ENCODE data around the gene ATXN7L3.

Gene ATXN7L3

DNA sequence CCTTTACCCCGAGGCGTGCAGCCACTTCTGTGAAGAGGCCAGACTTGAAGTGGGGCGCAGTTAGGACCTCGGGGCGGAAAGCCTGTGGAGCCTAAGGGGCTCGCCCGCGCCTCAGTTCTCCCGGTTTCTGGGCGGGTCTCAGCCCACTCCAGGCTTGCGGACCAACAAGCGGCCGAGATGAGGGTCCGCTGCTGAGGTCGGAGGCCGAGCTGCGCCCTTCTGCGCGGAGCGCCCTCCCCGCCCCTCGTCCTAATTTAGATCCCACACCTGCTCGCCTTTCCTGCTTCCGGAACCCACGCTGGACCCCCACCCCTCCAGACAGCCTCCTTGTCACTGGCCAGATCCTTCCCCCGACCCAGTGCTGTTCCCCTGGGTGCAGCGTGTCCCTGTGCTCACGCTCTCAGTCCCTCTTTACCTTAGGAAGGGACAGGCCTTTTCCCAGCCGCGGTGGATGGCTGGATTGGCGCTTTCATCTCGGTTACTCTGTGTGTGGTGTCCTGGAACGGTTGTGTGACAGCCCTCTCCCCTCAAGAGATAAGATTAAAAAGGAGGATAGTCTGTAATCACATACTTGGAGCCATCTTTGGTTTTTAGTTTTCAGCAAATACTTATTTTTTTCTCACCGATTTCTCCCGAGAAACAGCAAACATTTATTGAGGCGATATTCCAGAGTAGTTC, 933 bp upstream of the ATXN7L3 start:
- no peak for DNase-seq (ENCODE audit: low read depth in 3 of 3)

DNA sequence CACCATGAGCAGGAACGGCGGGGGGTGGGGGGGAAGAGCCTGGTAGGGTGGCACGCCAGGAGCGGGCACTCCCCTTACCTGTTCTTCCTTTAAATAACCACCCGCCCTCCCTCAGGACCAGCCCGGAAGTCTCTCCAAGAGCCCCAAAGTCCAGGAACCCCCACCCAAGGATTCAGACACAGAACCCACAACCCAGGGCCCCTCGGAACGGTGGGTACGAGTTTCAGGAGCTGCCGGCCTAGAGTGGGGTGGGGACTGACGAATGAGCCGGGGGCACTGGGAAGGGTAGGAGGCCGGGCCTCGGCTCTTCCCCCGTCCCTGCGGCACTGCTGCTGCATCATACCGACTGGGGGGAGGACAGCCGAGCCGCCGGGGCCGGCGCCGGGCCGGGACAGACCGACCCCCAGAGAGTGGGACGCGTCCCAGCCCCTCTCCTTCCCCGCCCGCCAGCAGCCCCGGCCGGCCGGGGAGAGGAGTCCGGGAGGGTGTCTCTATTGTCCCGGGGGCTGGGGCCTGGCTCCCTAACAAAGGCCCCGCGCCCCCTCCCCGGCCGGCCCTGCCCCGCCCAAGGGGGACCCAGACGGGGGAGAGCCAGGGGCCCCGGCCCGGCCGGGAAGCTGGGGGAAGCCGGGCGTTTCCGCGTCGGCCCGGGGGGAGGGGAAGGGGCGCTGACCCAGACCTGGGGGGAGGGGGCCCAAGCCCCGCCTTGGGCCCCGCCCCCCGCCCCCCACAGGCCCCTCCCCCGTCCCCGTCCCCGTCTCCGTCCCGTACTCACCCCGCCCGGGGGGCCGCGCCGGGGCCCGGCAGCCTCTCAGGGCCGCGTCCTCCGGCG, 747 bp downstream of the ATXN7L3 start:
- peak in 1 of 3 donors; percentile 55 for DNase-seq (ENCODE audit: low read depth in 3 of 3)

DNA sequence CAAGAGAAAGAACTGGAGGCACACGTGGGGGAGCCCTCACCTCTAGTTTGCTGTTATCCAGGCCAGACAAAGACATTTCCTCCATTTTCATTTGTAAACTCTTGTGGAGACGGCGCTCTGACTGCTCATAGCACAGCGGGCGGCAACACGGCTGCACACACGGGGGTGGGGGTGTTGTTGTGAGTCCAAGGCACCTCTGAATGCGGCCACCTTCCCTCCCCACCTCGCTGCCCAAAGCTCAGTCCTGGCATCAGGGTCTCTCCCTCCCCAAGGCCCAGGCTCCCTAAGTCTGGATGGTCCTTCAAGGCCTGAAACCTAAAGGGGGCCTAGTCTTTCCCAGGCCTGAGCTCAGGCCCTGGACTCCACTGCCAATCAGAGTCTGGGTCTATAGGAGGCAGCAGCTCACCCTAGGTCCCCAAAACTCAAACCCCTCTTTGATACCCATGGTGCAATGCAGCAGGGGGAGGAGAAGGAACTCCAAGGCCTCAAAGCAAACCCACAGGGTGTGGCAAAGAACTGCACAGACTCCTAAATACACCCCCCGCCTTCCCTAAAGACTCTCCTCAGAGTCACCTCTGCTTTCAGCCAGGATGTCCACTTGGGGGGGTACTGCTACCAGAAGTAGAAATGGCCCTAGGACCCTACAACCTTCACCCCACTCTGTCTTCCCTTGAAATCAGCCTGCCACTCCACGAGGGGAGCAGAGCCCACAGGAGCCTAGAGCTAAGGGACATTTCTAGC, 1.5 kb downstream of the ATXN7L3 start:
- no peak for DNase-seq (ENCODE audit: low read depth in 3 of 3)

- DNase-seq (ENCODE audit: low read depth in 3 of 3), result no peak
Measured at GRCh38 chr17:44197107-44197506, 2.6 kb downstream of the ATXN7L3 start.

DNA sequence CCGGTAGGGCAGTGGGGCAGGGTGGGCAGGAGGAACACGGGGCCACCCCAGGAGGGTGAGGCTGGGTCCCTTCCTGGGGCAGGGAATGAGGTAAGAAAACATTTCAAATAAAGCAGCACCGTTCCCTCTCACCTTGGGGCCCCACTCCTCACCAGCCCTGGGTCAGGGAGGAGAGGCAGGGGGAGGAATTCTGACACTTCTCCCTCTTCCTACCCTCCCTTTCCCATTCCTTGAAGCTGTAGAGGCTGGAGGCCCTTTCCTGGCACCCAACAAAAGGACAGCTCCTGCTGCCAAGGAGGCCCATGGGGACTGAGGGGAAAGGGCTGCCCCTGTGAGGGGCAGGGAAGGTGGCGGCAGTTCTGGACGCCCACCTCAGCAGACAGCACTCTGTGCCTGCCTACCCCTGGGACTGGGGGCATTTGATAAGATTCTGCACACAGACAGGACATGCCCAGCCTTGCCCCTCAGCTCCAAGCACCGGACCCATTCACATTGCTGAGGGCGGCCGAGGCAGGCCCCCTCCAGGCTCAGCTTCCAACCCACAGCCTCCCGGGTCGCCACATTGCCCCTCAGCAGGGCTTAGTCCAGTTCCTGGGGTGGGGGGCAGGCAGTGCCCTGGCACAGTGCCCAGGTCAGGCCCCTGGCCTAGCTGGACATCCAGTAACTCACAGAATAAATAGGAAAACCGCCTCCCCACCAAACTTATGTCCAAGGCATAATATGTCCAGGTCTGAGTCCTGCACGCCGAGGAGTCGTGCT, 6.2 kb downstream of the ATXN7L3 start:
- DNase-seq (ENCODE audit: low read depth in 3 of 3), result no peak

GRCh38 chr17:44192750-44193149, 6.9 kb downstream of the ATXN7L3 start:
- DNase-seq (ENCODE audit: low read depth in 3 of 3), result no peak

- no peak for DNase-seq (ENCODE audit: low read depth in 3 of 3)
Measured at GRCh38 chr17:44191941-44192496, 7.7 kb downstream of the ATXN7L3 start.

DNA sequence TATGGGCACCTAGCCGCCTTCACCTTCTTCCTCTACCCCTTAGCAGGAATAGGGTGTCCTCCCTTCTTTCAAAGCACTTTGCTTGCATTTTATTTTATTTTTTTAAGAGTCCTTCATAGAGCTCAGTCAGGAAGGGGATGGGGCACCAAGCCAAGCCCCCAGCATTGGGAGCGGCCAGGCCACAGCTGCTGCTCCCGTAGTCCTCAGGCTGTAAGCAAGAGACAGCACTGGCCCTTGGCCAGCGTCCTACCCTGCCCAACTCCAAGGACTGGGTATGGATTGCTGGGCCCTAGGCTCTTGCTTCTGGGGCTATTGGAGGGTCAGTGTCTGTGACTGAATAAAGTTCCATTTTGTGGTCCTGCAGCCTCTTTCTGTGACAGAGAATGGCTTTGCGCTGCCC, 8.3 kb downstream of the ATXN7L3 start:
- no peak for DNase-seq (ENCODE audit: low read depth in 3 of 3)

- no peak for DNase-seq (ENCODE audit: low read depth in 3 of 3)
Measured at GRCh38 chr17:44190481-44190880, 9.2 kb downstream of the ATXN7L3 start.

GRCh38 chr17:44188576-44189403, 10.9 kb downstream of the ATXN7L3 start:
- DNase-seq (ENCODE audit: low read depth in 3 of 3), result no peak

GRCh38 chr17:44187131-44187899, 12.4 kb downstream of the ATXN7L3 start:
- DNase-seq (ENCODE audit: low read depth in 3 of 3), result peak in 1 of 3 donors; percentile 47

GRCh38 chr17:44186307-44187130, 13.2 kb downstream of the ATXN7L3 start, which contains the start of gene TMUB2:
Gene TMUB2, plus strand, starts transcription at chr17:44186972. Its CDS starts 737 bp downstream, at chr17:44187709.
- peak; percentile 99 to 100 (median 99) for DNase-seq (ENCODE audit: low read depth in 3 of 3)

DNA sequence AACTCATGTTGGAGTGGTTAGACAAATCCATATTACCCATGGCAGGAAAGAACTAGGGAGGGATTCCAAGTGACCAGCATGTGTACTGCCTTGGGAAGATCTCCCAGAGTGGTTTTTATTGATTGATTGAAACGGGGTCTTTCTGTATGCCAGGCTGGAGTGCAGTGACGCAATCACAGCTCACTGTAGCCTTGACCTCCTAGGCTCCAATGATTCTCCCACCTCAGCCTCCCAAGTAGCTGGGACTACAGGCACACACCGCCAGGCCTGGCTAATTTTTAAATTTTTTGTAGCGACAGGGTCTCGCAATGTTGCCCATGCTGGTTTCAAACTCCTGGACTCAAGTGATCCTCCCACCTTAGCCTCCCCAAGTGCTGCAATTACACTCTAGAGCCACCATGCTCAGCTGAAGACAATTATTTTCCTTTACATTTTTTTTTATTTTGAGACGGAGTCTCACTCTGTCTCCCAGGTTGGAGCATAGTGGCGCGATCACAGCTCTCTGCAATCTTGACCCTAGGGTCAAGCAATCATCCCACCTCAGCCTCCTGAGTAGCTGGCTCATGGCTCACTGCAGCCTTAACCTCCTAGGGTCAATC, 15.4 kb downstream of the ATXN7L3 start:
- DNase-seq (ENCODE audit: low read depth in 3 of 3), result no peak

GRCh38 chr17:44183024-44183423, 16.7 kb downstream of the ATXN7L3 start:
- DNase-seq (ENCODE audit: low read depth in 3 of 3), result no peak

DNA sequence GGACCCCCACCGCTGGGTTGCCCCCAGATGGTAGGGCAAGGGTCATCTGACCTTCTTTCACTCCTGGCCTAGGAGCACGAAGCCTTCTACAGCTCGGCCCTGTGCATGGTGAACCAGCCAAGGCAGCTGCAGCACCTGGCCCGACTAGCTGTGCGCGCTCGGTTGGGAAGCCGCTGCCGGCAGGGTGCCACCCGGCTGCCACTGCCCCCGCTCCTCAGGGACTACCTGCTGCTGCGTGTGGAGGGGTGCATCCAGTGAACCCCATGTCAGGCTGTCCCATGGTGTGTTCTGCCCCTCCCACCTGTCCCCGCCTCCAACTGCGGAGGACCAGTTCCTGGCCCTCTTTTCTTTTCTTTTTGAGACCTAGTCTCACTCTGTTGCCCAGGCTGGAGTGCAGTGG, 21.6 kb downstream of the ATXN7L3 start:
- no peak for DNase-seq (ENCODE audit: low read depth in 3 of 3)

- no peak for DNase-seq (ENCODE audit: low read depth in 3 of 3)
Measured at GRCh38 chr17:44177640-44178039, 22.0 kb downstream of the ATXN7L3 start.

DNA sequence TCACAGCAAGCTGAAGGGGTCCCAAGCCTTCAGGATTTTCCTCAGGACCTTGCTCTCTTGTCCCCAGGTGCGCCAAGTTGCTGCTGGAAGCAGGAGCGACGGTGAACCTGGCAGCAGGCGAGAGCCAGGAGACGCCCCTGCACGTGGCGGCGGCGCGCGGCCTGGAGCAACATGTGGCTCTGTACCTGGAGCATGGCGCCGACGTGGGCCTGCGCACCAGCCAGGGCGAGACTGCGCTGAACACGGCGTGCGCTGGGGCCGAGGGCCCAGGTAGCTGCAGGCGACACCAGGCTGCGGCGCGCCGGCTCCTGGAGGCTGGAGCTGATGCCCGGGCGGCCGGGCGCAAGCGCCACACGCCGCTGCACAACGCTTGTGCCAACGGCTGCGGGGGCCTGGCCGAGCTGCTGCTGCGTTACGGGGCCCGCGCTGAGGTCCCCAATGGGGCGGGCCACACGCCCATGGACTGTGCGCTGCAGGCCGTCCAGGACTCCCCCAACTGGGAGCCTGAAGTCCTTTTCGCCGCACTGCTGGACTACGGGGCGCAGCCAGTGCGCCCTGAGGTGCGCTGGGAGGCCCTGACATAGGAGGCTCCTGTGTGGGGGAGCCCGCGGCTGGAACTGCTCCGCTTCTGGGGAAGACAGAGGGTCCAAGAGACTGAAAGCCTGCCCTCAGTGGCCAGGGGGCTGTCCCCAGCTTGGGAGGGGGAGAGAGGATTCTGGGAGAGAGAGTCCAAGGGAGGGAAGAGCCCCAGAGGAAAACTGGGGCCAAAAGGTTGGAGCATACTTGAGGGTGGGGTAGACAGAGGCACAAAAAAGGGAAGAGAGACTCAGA, 22.8 kb downstream of the ATXN7L3 start:
- no peak for DNase-seq (ENCODE audit: low read depth in 3 of 3)
